Endothelial cell of umbilical vein (primary cell): ENCODE results near the gene CRLF3. TPM values are rescaled to one million over a fixed set of nuclear protein-coding genes. Genes with fewer than 3 reads are reported as not detected.

Experiments
- BruUV-seq: library from RNA; stranded (reverse); fragments of 400-500 nt; replicated peaks from 2 replicates; lab custom pipeline; 2021; lab: Mats Ljungman, UMichigan
- CTCF ChIA-PET: fragments of 300-600, 350-600 bp; sonication (Branson Sonifier 250); formaldehyde crosslinking; loops from one replicate; lab custom pipeline; 2021; ENCODE audit warnings: antibody characterized with exemption, inconsistent platforms; lab: Charles Lee
- POLR2A ChIA-PET: fragments of 300-600, 350-600 bp; sonication (Branson Sonifier 250); formaldehyde crosslinking; loops from one replicate; lab custom pipeline; 2021; ENCODE audit warnings: antibody characterized with exemption, inconsistent platforms; lab: Charles Lee
- DNase-seq: peaks from one replicate; pipeline ENCODE4 v3.0.0-alpha.2; 2011; ENCODE audit warnings: low read depth, low spot score
- FAIRE-seq: peaks from 2 replicates; lab custom pipeline; 2011; peaks lifted over from hg19 to GRCh38; lab: Jason Lieb, UNC
- H2AFZ ChIP-seq: 2 replicates; pipeline ENCODE4 v1.6.0; 2012; ENCODE audit warnings: low read depth, low read length, control low read depth, inconsistent platforms
- H3K27ac ChIP-seq: 2 replicates; pipeline ENCODE4 v1.5.1; 2011; ENCODE audit warnings: low read depth, mild to moderate bottlenecking, control low read depth, low read length, moderate library complexity; ENCODE audit not compliant: insufficient read depth
- H3K27me3 ChIP-seq, 2 experiments: 2 replicates each; pipeline versions ENCODE4 v1.6.0 to v1.6.1; 2011; ENCODE audit warnings: low read length in 2 of 2, mixed read lengths in 1 of 2; ENCODE audit not compliant: control insufficient read depth in 2 of 2, insufficient read depth in 2 of 2
- H3K36me3 ChIP-seq, 2 experiments: 2 replicates in 1 of 2; 3 replicates in 1 of 2; pipeline ENCODE4 v1.5.1; 2011; ENCODE audit warnings: low read length in 2 of 2, mild to moderate bottlenecking in 1 of 2, moderate library complexity in 1 of 2; ENCODE audit not compliant: control insufficient read depth in 2 of 2, insufficient read depth in 2 of 2; ENCODE audit errors: extremely low read depth in 1 of 2
- H3K4me1 ChIP-seq: 3 replicates; pipeline ENCODE4 v1.5.1; 2011; ENCODE audit warnings: mild to moderate bottlenecking, low read length; ENCODE audit not compliant: control insufficient read depth, insufficient read depth; ENCODE audit errors: extremely low read depth
- H3K4me2 ChIP-seq: 2 replicates; pipeline ENCODE4 v1.6.1; 2011; ENCODE audit warnings: low read length, control low read depth, mixed read lengths; ENCODE audit not compliant: insufficient read depth
- H3K4me3 ChIP-seq, 3 experiments: fragments of 200-600 bp in 1 of 3; sonication (generic), shearing (Covaris generic) in 1 of 3; replicated peaks in 1 of 3; 2 replicates each; pipeline ENCODE4 v1.5.1; 2011 to 2016; ENCODE audit warnings: control low read depth in 3 of 3, low read length in 3 of 3, mild to moderate bottlenecking in 2 of 3, inconsistent platforms in 1 of 3, low read depth in 1 of 3, moderate library complexity in 1 of 3; ENCODE audit not compliant: insufficient read depth in 1 of 3
- H3K79me2 ChIP-seq: 2 replicates; pipeline ENCODE4 v1.6.0; 2012; ENCODE audit warnings: low read length, inconsistent platforms; ENCODE audit not compliant: control insufficient read depth, insufficient read depth
- H3K9ac ChIP-seq: replicated peaks from 2 replicates; pipeline ENCODE3; 2011; ENCODE audit warnings: low read length, control low read depth; ENCODE audit not compliant: insufficient read depth; ENCODE audit errors: extremely low read depth
- H3K9me1 ChIP-seq: replicated peaks from 3 replicates; pipeline ENCODE4 v1.6.0; 2011; ENCODE audit warnings: mild to moderate bottlenecking, low read length; ENCODE audit not compliant: control insufficient read depth, insufficient read depth; ENCODE audit errors: extremely low read depth
- H3K9me3 ChIP-seq: replicated peaks from 2 replicates; pipeline ENCODE4 v1.5.1; 2012; ENCODE audit warnings: low read length, inconsistent platforms; ENCODE audit not compliant: control insufficient read depth, insufficient read depth
- H4K20me1 ChIP-seq: replicated peaks from 2 replicates; pipeline ENCODE3; 2011; ENCODE audit warnings: mild to moderate bottlenecking, low read length; ENCODE audit not compliant: control insufficient read depth, insufficient read depth; ENCODE audit errors: extremely low read depth
- CTCF ChIP-seq, 2 donors: IDR thresholded peaks; 1 replicate in 1 of 2; 2 replicates in 1 of 2; pipeline ENCODE4 v1.5.1; 2011; ENCODE audit warnings: low read length in 2 of 2, mild to moderate bottlenecking in 2 of 2, moderate library complexity in 2 of 2, control low read depth in 1 of 2, inconsistent platforms in 1 of 2, low read depth in 1 of 2; ENCODE audit not compliant: insufficient read depth in 1 of 2; ENCODE audit errors: extremely low read depth in 1 of 2
- EZH2 ChIP-seq: IDR thresholded peaks from 2 replicates; pipeline ENCODE4 v1.6.1; 2012; ENCODE audit warnings: borderline replicate concordance, low read depth, mild to moderate bottlenecking, moderate library complexity, low read length, inconsistent platforms; ENCODE audit not compliant: severe bottlenecking
- FOS ChIP-seq: IDR thresholded peaks from 2 replicates; pipeline ENCODE4 v1.6.1; 2011; ENCODE audit warnings: mild to moderate bottlenecking, low read length, moderate library complexity, borderline replicate concordance; ENCODE audit not compliant: insufficient read depth
- GATA2 ChIP-seq: IDR thresholded peaks from 2 replicates; pipeline ENCODE4 v1.7.0; 2011; ENCODE audit warnings: low read depth, mild to moderate bottlenecking, moderate library complexity, mixed read lengths, low read length; ENCODE audit not compliant: insufficient read length, insufficient read depth
- JUN ChIP-seq: IDR thresholded peaks from 2 replicates; pipeline ENCODE4 v1.6.1; 2011; ENCODE audit warnings: borderline replicate concordance, low read depth; ENCODE audit not compliant: insufficient read length, insufficient read depth
- MAX ChIP-seq: IDR thresholded peaks from 2 replicates; pipeline ENCODE4 v1.6.1; 2011; ENCODE audit not compliant: insufficient read depth, insufficient read length
- MYC ChIP-seq: IDR thresholded peaks from one replicate; pipeline ENCODE4 v1.6.1; 2011; ENCODE audit warnings: mild to moderate bottlenecking, low read depth, low read length
- POLR2A ChIP-seq: IDR thresholded peaks from 2 replicates; pipeline ENCODE4 v1.6.1; 2012; ENCODE audit warnings: low read depth, mild to moderate bottlenecking, control low read depth, low read length
- POLR2AphosphoS5 ChIP-seq: IDR thresholded peaks from 2 replicates; pipeline ENCODE4 v1.6.1; 2012; ENCODE audit warnings: low read depth, mild to moderate bottlenecking, control low read depth, low read length, moderate library complexity; ENCODE audit not compliant: insufficient read depth
- dilution Hi-C: fragments of 300-500 bp; cut with MboI; formaldehyde crosslinking; loops from one replicate; pipeline ENCODE4 v1.15.0; 2019; ENCODE audit warnings: low sequenced_read_pairs; ENCODE audit not compliant: extremely low pct_ligation_motif_present
- intact Hi-C: fragments of 100-400 bp; cut with micrococcal nuclease; formaldehyde crosslinking; loops from one replicate; pipeline ENCODE4 v1.10.0; 2022
- polyA plus RNA-seq, 4 experiments: library from polyadenylated mRNA; depleted of rRNA in 3 of 4; stranded (reverse) in 3 of 4; unstranded in 1 of 4; fragments of >200 nt; gene quantifications; 2 replicates each; pipeline versions ENCODE4 v1.2.1 to v1.2.3, GENCODE V29; 2011 to 2012; ENCODE audit warnings: missing spikeins in 1 of 4
- total RNA-seq: library from RNA; stranded (reverse); gene quantifications from 2 replicates; pipeline ENCODE4 v1.2.3, GENCODE V29; 2021

CRLF3 gene
- total and polyA plus RNA-seq, 2 donors (not counting 3 experiments of a cell fraction or from before 2014, with no cell fraction given) = 10.1 to 15.4 TPM

DNA sequence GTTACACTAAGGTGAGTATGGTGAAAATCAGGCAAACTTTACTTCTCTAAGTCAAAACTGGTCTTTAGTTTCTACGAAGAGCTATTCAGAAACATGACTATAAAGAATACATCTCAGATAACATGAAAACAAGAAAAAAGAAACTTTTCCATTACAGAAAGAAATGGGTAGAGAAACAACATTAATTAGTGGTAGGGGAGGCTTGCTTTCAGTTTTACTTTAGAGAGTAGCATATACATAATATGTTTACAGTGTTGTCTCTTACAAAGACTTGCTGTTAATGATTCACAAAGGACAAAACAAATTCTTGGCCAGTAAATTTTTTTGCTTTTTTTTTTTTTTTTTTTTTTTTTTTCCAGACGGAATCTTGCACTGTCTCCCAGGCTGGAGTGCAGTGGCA lies 34.2 kb downstream of the CRLF3 start:
- Histone ChIP-seq H3K4me3 (no peak overlapping the region), H3K36me3 (peaks cover 8 to 12% of the 10 kb centered on the region in 2 experiments), H3K4me2 (no peak overlapping the region), H3K9ac (no peak overlapping the region), H3K9me1 (no peaks in the 10 kb centered on the region), H3K27me3 (no peaks in the 10 kb centered on the region), H3K79me2 (no peaks in the 10 kb centered on the region), H3K27ac (no peak overlapping the region), H2AFZ (no peak overlapping the region), H3K4me1 (no peaks in the 10 kb centered on the region), H4K20me1 (no peaks in the 10 kb centered on the region), H3K9me3 (no peaks in the 10 kb centered on the region)
- FAIRE-seq (no peak), DNase-seq (no peak)
- dilution Hi-C loops = no loop called here
- intact Hi-C loops = no loop called here
- ChIA-PET POLR2A (no interaction called here), CTCF (no interaction called here)
- BruUV-seq = no TSS peak
- TF ChIP-seq GATA2 = no peak
- no peak for TF ChIP-seq JUN
- no peak for TF ChIP-seq MYC

- CTCF ChIA-PET = no interaction called here
- Histone ChIP-seq H3K4me1 (no peaks in the 10 kb centered on the region), H3K27ac (no peak overlapping the region), H3K9ac (no peak overlapping the region), H3K9me3 (no peaks in the 10 kb centered on the region), H2AFZ (no peak overlapping the region), H3K79me2 (no peaks in the 10 kb centered on the region), H3K9me1 (no peaks in the 10 kb centered on the region), H3K4me2 (no peak overlapping the region), H3K27me3 (no peaks in the 10 kb centered on the region), H3K4me3 (no peak overlapping the region), H3K36me3 (peaks cover 5 to 12% of the 10 kb centered on the region in 2 experiments), H4K20me1 (no peaks in the 10 kb centered on the region)
- DNase-seq = no peak
- intact Hi-C loops = no loop called here
- POLR2A ChIA-PET = no interaction called here
- BruUV-seq = no TSS peak
- dilution Hi-C loops = no loop called here
- FAIRE-seq = no peak
- TF ChIP-seq JUN = no peak
- no peak for TF ChIP-seq EZH2
- no peak for TF ChIP-seq MAX
- no peak for TF ChIP-seq POLR2AphosphoS5
- no peak for TF ChIP-seq GATA2
- TF ChIP-seq CTCF (IDR thresholded peaks at IDR 0.05; ENCODE audit: extremely low read depth in 1 of 2, insufficient read depth in 1 of 2, low read depth in 1 of 2, low read length in 2 of 2) = no peak
- no peak for TF ChIP-seq FOS
- TF ChIP-seq MYC = no peak
- TF ChIP-seq POLR2A = no peak
Measured at GRCh38 chr17:30788918-30789317, 35.6 kb downstream of the CRLF3 start.
